H1 (cell line): ENCODE measurements around the gene RRP7A. TPM values are rescaled to one million over a fixed set of nuclear protein-coding genes. Genes with fewer than 3 reads are reported as not detected.

Source experiments
- CTCF ChIA-PET: fragments of 300-600 bp; sonication (Branson Sonifier 250); formaldehyde crosslinking; loops from one replicate; lab custom pipeline; 2021; ENCODE audit not compliant: partially characterized antibody; lab: Charles Lee
- POLR2A ChIA-PET: fragments of 300-600 bp; sonication (Branson Sonifier 250); formaldehyde crosslinking; loops from one replicate; lab custom pipeline; 2021; ENCODE audit warnings: inconsistent platforms; ENCODE audit not compliant: partially characterized antibody; lab: Charles Lee
- DNase-seq, 2 experiments: peaks; one replicate each; pipeline versions ENCODE4 v3.0.0 to v3.0.0-alpha.2; 2010 to 2022; ENCODE audit warnings: low spot score in 2 of 2, low read depth in 1 of 2, mixed read lengths in 1 of 2
- FAIRE-seq: peaks from 2 replicates; lab custom pipeline; 2011; peaks lifted over from hg19 to GRCh38; lab: Jason Lieb, UNC
- H2AFZ ChIP-seq: 2 replicates; pipeline ENCODE4 v1.8.1; 2012; ENCODE audit warnings: low read length, inconsistent platforms
- H2AK5ac ChIP-seq: 2 replicates; pipeline ENCODE4 v1.6.1; 2013; ENCODE audit warnings: low read depth, low read length
- H2BK120ac ChIP-seq: replicated peaks from 2 replicates; pipeline ENCODE3; 2013; ENCODE audit warnings: low read depth, low read length, inconsistent platforms
- H2BK12ac ChIP-seq: 2 replicates; pipeline ENCODE4 v1.6.1; 2013; ENCODE audit warnings: low read depth, low read length
- H2BK15ac ChIP-seq: 2 replicates; pipeline ENCODE4 v1.6.1; 2013; ENCODE audit warnings: low read length
- H2BK20ac ChIP-seq: 2 replicates; pipeline ENCODE4 v1.6.1; 2013; ENCODE audit warnings: low read length
- H2BK5ac ChIP-seq: 2 replicates; pipeline ENCODE4 v1.6.1; 2013; ENCODE audit warnings: low read depth, low read length
- H3K14ac ChIP-seq: 2 replicates; pipeline ENCODE4 v1.6.1; 2013; ENCODE audit warnings: inconsistent platforms; ENCODE audit not compliant: insufficient read length
- H3K18ac ChIP-seq: 2 replicates; pipeline ENCODE4 v1.6.1; 2013; ENCODE audit warnings: low read length; ENCODE audit errors: extremely low read depth
- H3K23ac ChIP-seq: 2 replicates; pipeline ENCODE4 v1.6.1; 2013; ENCODE audit warnings: inconsistent platforms; ENCODE audit not compliant: insufficient read length
- H3K23me2 ChIP-seq: 2 replicates; pipeline ENCODE4 v1.6.1; 2013; ENCODE audit warnings: low read depth, low read length
- H3K27ac ChIP-seq: 2 replicates; pipeline ENCODE4 v1.6.1; 2011; ENCODE audit warnings: low read depth, low read length, inconsistent platforms
- H3K27me3 ChIP-seq, 4 experiments: replicated peaks in 1 of 4; 1 replicate in 1 of 4; 2 replicates in 3 of 4; pipeline versions ENCODE4 v1.6.1 to v1.8.1; 2011 to 2013; ENCODE audit warnings: low read length in 3 of 4, mild to moderate bottlenecking in 3 of 4, inconsistent platforms in 2 of 4, mixed read lengths in 2 of 4, moderate library complexity in 1 of 4; ENCODE audit not compliant: control insufficient read depth in 3 of 4, insufficient read depth in 3 of 4; ENCODE audit errors: extremely low read depth in 1 of 4
- H3K36me3 ChIP-seq, 4 experiments: 2 replicates each; pipeline versions ENCODE4 v1.6.1 to v1.8.1; 2011 to 2013; ENCODE audit warnings: mild to moderate bottlenecking in 4 of 4, low read length in 3 of 4, moderate library complexity in 2 of 4, control low read depth in 1 of 4, inconsistent platforms in 1 of 4; ENCODE audit not compliant: insufficient read depth in 4 of 4, control insufficient read depth in 2 of 4
- H3K4ac ChIP-seq: replicated peaks from 2 replicates; pipeline ENCODE3; 2013; ENCODE audit warnings: low read length, low read depth, mixed read lengths, inconsistent platforms; ENCODE audit not compliant: insufficient read length
- H3K4me1 ChIP-seq, 4 experiments: replicated peaks in 1 of 4; 1 replicate in 1 of 4; 2 replicates in 3 of 4; pipeline versions ENCODE4 v1.6.1 to v1.8.1; 2011 to 2013; ENCODE audit warnings: low read length in 3 of 4, inconsistent platforms in 2 of 4, mixed read lengths in 1 of 4; ENCODE audit not compliant: insufficient read depth in 4 of 4, control insufficient read depth in 3 of 4
- H3K4me2 ChIP-seq, 2 experiments: 2 replicates each; pipeline versions ENCODE4 v1.6.1 to v1.8.1; 2011 to 2013; ENCODE audit warnings: low read depth in 2 of 2, low read length in 2 of 2, control low read depth in 1 of 2, inconsistent platforms in 1 of 2, mild to moderate bottlenecking in 1 of 2; ENCODE audit not compliant: insufficient read depth in 1 of 2
- H3K4me3 ChIP-seq, 4 experiments: fragments of 200-600, 300-600 bp in 1 of 4; sonication (generic), shearing (Covaris generic), sonication (Bioruptor Twin) in 1 of 4; 2 replicates each; pipeline versions ENCODE4 v1.5.1 to v1.8.1; 2011 to 2016; ENCODE audit warnings: low read length in 4 of 4, low read depth in 3 of 4, control low read depth in 2 of 4, inconsistent platforms in 2 of 4, mild to moderate bottlenecking in 2 of 4, mixed read lengths in 1 of 4, moderate library complexity in 1 of 4; ENCODE audit not compliant: insufficient read depth in 2 of 4; ENCODE audit errors: extremely low read depth in 1 of 4
- H3K56ac ChIP-seq: replicated peaks from 2 replicates; pipeline ENCODE3; 2013; ENCODE audit warnings: low read depth, mild to moderate bottlenecking, mixed read lengths, low read length, inconsistent platforms; ENCODE audit not compliant: insufficient read length
- H3K79me1 ChIP-seq: 2 replicates; pipeline ENCODE4 v1.6.1; 2013; ENCODE audit warnings: low read depth, low read length, control low read depth
- H3K79me2 ChIP-seq, 2 experiments: 2 replicates each; pipeline versions ENCODE4 v1.6.1 to v1.8.1; 2012 to 2013; ENCODE audit warnings: low read length in 2 of 2, mild to moderate bottlenecking in 2 of 2, inconsistent platforms in 1 of 2; ENCODE audit not compliant: insufficient read depth in 2 of 2, control insufficient read depth in 1 of 2
- H3K9ac ChIP-seq, 4 experiments: replicated peaks in 1 of 4; 1 replicate in 1 of 4; 2 replicates in 3 of 4; pipeline versions ENCODE4 v1.6.1 to v1.8.1; 2011 to 2013; ENCODE audit warnings: low read depth in 3 of 4, low read length in 3 of 4, control low read depth in 2 of 4, mild to moderate bottlenecking in 2 of 4, moderate library complexity in 2 of 4, inconsistent platforms in 1 of 4; ENCODE audit errors: extremely low read depth in 1 of 4
- H3K9me3 ChIP-seq, 2 experiments: 2 replicates each; pipeline versions ENCODE4 v1.6.1 to v1.8.1; 2012 to 2013; ENCODE audit warnings: mild to moderate bottlenecking in 2 of 2, moderate library complexity in 2 of 2, control low read depth in 1 of 2, inconsistent platforms in 1 of 2, low read depth in 1 of 2, low read length in 1 of 2, mixed read lengths in 1 of 2; ENCODE audit not compliant: insufficient read depth in 2 of 2
- H4K20me1 ChIP-seq, 2 experiments: replicated peaks in 1 of 2; 2 replicates each; pipeline versions ENCODE3 to v1.8.1; 2011 to 2013; ENCODE audit warnings: inconsistent platforms in 2 of 2, low read length in 2 of 2, mild to moderate bottlenecking in 1 of 2; ENCODE audit not compliant: insufficient read depth in 2 of 2, control insufficient read depth in 1 of 2
- H4K5ac ChIP-seq: 2 replicates; pipeline ENCODE4 v1.6.1; 2013; ENCODE audit warnings: low read length, low read depth, mixed read lengths, inconsistent platforms; ENCODE audit not compliant: insufficient read length
- H4K8ac ChIP-seq: 2 replicates; pipeline ENCODE4 v1.8.0; 2013; ENCODE audit warnings: mild to moderate bottlenecking, moderate library complexity, low read length, inconsistent platforms; ENCODE audit not compliant: insufficient read depth; ENCODE audit errors: extremely low read depth
- H4K91ac ChIP-seq: replicated peaks from 2 replicates; pipeline ENCODE3; 2013; ENCODE audit warnings: low read length, mixed read lengths, inconsistent platforms; ENCODE audit not compliant: insufficient read length
- BCL11A ChIP-seq, 2 experiments: IDR thresholded peaks; one replicate each; pipeline ENCODE4 v1.6.1; 2011; ENCODE audit warnings: low read depth in 2 of 2, low read length in 2 of 2, mild to moderate bottlenecking in 2 of 2
- E2F6 ChIP-seq: IDR thresholded peaks from 2 replicates; pipeline ENCODE4 v1.6.1; 2012; ENCODE audit warnings: inconsistent platforms
- GABPA ChIP-seq: IDR thresholded peaks from 2 replicates; pipeline ENCODE4 v1.6.1; 2011; ENCODE audit warnings: mild to moderate bottlenecking, low read length, moderate library complexity, borderline replicate concordance; ENCODE audit not compliant: insufficient read depth
- NANOG ChIP-seq: IDR thresholded peaks from 2 replicates; pipeline ENCODE4 v1.6.1; 2011; ENCODE audit warnings: low read length, low read depth, mild to moderate bottlenecking, inconsistent platforms; ENCODE audit not compliant: insufficient read depth, poor library complexity, severe bottlenecking
- NRF1 ChIP-seq: IDR thresholded peaks from 2 replicates; pipeline ENCODE4 v1.6.1; 2011; ENCODE audit warnings: mild to moderate bottlenecking, low read depth, low read length, improper control_type of control experiment
- POLR2AphosphoS5 ChIP-seq: IDR thresholded peaks from 2 replicates; pipeline ENCODE4 v1.6.1; 2011; ENCODE audit warnings: low read depth, low read length
- RNF2 ChIP-seq: fragments of 200-900, 300-1000 bp; sonication (generic); IDR thresholded peaks from 2 replicates; pipeline ENCODE4 v1.7.1; 2016; ENCODE audit warnings: borderline replicate concordance, low read depth, mild to moderate bottlenecking, antibody characterized with exemption, low read length; ENCODE audit not compliant: poor library complexity, severe bottlenecking; ENCODE audit errors: missing control alignments
- RXRA ChIP-seq: IDR thresholded peaks from 2 replicates; pipeline ENCODE4 v1.6.1; 2011; ENCODE audit warnings: low read depth, mild to moderate bottlenecking, low read length, moderate library complexity; ENCODE audit not compliant: insufficient read depth
- SIRT6 ChIP-seq: IDR thresholded peaks from one replicate; pipeline ENCODE4 v1.7.1; 2012; ENCODE audit warnings: low read length, inconsistent platforms
- SIX5 ChIP-seq: IDR thresholded peaks from 2 replicates; pipeline ENCODE4 v1.6.1; 2011; ENCODE audit warnings: mild to moderate bottlenecking, low read depth, low read length
- SP1 ChIP-seq: IDR thresholded peaks from 2 replicates; pipeline ENCODE4 v1.6.1; 2011; ENCODE audit warnings: low read depth, low read length
- TBP ChIP-seq: IDR thresholded peaks from 2 replicates; pipeline ENCODE4 v1.6.1; 2011; ENCODE audit warnings: low read depth, low read length, improper control_type of control experiment
- YY1 ChIP-seq: IDR thresholded peaks from 2 replicates; pipeline ENCODE4 v1.6.1; 2011; ENCODE audit warnings: low read depth, mild to moderate bottlenecking, low read length
- WGBS, 2 experiments: shearing (Covaris generic) in 1 of 2; methylation state at CpG; one replicate each; pipeline versions ENCODE4 v1.1.6 to v1.1.7; 2013 to 2015; ENCODE audit warnings: low lambda C conversion rate in 2 of 2, mixed read lengths in 2 of 2, inconsistent platforms in 1 of 2, low coverage in 1 of 2, missing lambda C conversion rate in 1 of 2; ENCODE audit not compliant: insufficient replicate concordance in 2 of 2, insufficient coverage in 1 of 2, insufficient read length in 1 of 2; ENCODE audit errors: extremely low coverage in 1 of 2, missing lambda C conversion rate in 1 of 2; 5-methylcytosine and 5-hydroxymethylcytosine counted together
- polyA plus RNA-seq, 7 experiments: library from polyadenylated mRNA; depleted of rRNA in 3 of 7; stranded (reverse) in 5 of 7; unstranded in 2 of 7; fragments of >200 nt in 5 of 7; fragments of 200-250 nt in 2 of 7; gene quantifications; 1 replicate in 5 of 7; 2 replicates in 1 of 7; 4 replicates in 1 of 7; pipeline versions ENCODE4 v1.2.1 to v1.2.3, GENCODE V29; 2011 to 2013; ENCODE audit warnings: missing spikeins in 2 of 7, mixed read lengths in 2 of 7
- total RNA-seq: library from RNA; stranded (reverse); fragmentation: NEBNext Ultra II Directional; extraction: Animal tissue kit (Norgen Biotek cat#: 25700); gene quantifications from 2 replicates; pipeline ENCODE4 v1.2.1, GENCODE V29; 2021

The RRP7A gene
- total and polyA plus RNA-seq, 2 of the 8 experiments (the other 6 are each of a cell fraction or from before 2014, with no cell fraction given) = 18.4 to 49.0 TPM

- H2AFZ ChIP-seq = no peak overlapping the region
- H4K8ac ChIP-seq = no peak overlapping the region
- H3K18ac ChIP-seq = no peak overlapping the region; the same call in 1 of the 2 replicates
- FAIRE-seq = no peak
- H2BK12ac ChIP-seq = no peak overlapping the region
- no peaks in the 10 kb centered on the region for H3K79me2 ChIP-seq
- no peak overlapping the region for H2BK120ac ChIP-seq
- H2BK5ac ChIP-seq = no peak overlapping the region
- no peak overlapping the region for H3K14ac ChIP-seq
- H3K4me3 ChIP-seq = no peak overlapping the region
- H3K27ac ChIP-seq = no peak overlapping the region
- no peak overlapping the region for H3K4me2 ChIP-seq
- CTCF ChIA-PET = interaction anchor here (0.7 to 3.7 kb wide), 12 partner anchors 10 to 155 kb away, joined by 3 to 31 read pairs (median 4); no protein-coding TSS in a partner anchor
- no peaks in the 10 kb centered on the region for H3K79me1 ChIP-seq
- peaks cover 0 to 8% (median 3%) of the 10 kb centered on the region in 4 experiments; a peak in 5 of 7 replicates for H3K27me3 ChIP-seq
- 83% methylated on average over 8 of the region's 8 CpGs; no CpG with 5 or more reads in 1 of the 2 experiments for WGBS, 2 experiments
- no peak overlapping the region for H3K23ac ChIP-seq
- H3K56ac ChIP-seq = no peak overlapping the region
- H3K4ac ChIP-seq = no peak overlapping the region
- H4K20me1 ChIP-seq = peaks cover 2 to 4% of the 10 kb centered on the region in 2 experiments
- no peak overlapping the region for H2BK20ac ChIP-seq
- H4K5ac ChIP-seq = no peak overlapping the region
- no peak overlapping the region for H2BK15ac ChIP-seq
- peaks cover 0 to 3% (median 1%) of the 10 kb centered on the region in 4 experiments; a peak in 1 of 7 replicates for H3K4me1 ChIP-seq
- no peak overlapping the region for H4K91ac ChIP-seq
- H2AK5ac ChIP-seq = no peak overlapping the region
- H3K9me3 ChIP-seq = no peaks in the 10 kb centered on the region
- DNase-seq = no peak
- POLR2A ChIA-PET = interaction anchor here (1.0 to 2.2 kb wide), 6 partner anchors 8 to 52 kb away, joined by 4 to 17 read pairs (median 8); partner anchors contain the start of genes POLDIP3 and SERHL2
- H3K9ac ChIP-seq = peak overlapping the region in 1 of 4 experiments; percentile 14; a peak in 1 of 7 replicates
- H3K36me3 ChIP-seq = no peaks in the 10 kb centered on the region
- no peaks in the 10 kb centered on the region for H3K23me2 ChIP-seq
- TF ChIP-seq GABPA = no peak
- no peak for TF ChIP-seq BCL11A (IDR thresholded peaks at IDR 0.05; ENCODE audit: low read depth in 2 of 2, low read length in 2 of 2)
- no peak for TF ChIP-seq NANOG
- TF ChIP-seq POLR2AphosphoS5 = no peak
- no peak for TF ChIP-seq SP1
- no peak for TF ChIP-seq YY1
- no peak for TF ChIP-seq SIX5
- TF ChIP-seq RXRA = no peak
- TF ChIP-seq RNF2 = no peak
- no peak for TF ChIP-seq TBP
- no peak for TF ChIP-seq SIRT6
- no peak for TF ChIP-seq NRF1
- TF ChIP-seq E2F6 = no peak
Observed at GRCh38 chr22:42562279-42562678, 42.7 kb upstream of the RRP7A start.
